HepG2 (cell line): Measurements from ENCODE around the gene ZFAND3. TPM values are rescaled to one million over a fixed set of nuclear protein-coding genes. Genes with fewer than 3 reads are reported as not detected.
A peak's percentile ranks its signal among the peaks of the same experiment; 100 is the strongest.

Source experiments
- AHDC1 ChIP-seq: sonication (generic); formaldehyde crosslinking; IDR thresholded peaks from 2 replicates; pipeline ENCODE4 v1.5.1; 2020; ENCODE audit warnings: mild to moderate bottlenecking, missing genetic modification reagents, borderline replicate concordance
- ATF5 ChIP-seq: sonication (generic); formaldehyde crosslinking; IDR thresholded peaks from 2 replicates; pipeline ENCODE4 v1.4.0; 2020; ENCODE audit warnings: mild to moderate bottlenecking, low read depth, missing genetic modification reagents
- CEBPG ChIP-seq: IDR thresholded peaks from 2 replicates; pipeline ENCODE4 v1.6.1; 2016
- CENPT ChIP-seq: sonication (generic); formaldehyde crosslinking; IDR thresholded peaks from 2 replicates; pipeline ENCODE4 v1.8.0; 2022; ENCODE audit warnings: low read depth, mild to moderate bottlenecking, moderate library complexity, missing genetic modification reagents
- CHD4 ChIP-seq: fragments of 200-600 bp; sonication (generic); IDR thresholded peaks from 2 replicates; pipeline ENCODE4 v1.7.0; 2017; ENCODE audit warnings: mild to moderate bottlenecking, low read length, borderline replicate concordance
- DPF2 ChIP-seq: sonication (generic); formaldehyde crosslinking; IDR thresholded peaks from 2 replicates; pipeline ENCODE4 v1.4.0; 2020; ENCODE audit warnings: mild to moderate bottlenecking, low read depth, missing genetic modification reagents, borderline replicate concordance
- MIXL1 ChIP-seq: IDR thresholded peaks from 2 replicates; pipeline ENCODE4 v1.6.1; 2016
- TEAD3 ChIP-seq: optimal IDR thresholded peaks from 2 replicates; pipeline ENCODE3; 2016; ENCODE audit warnings: borderline replicate concordance
- THAP7 ChIP-seq: sonication (generic); formaldehyde crosslinking; IDR thresholded peaks from 2 replicates; pipeline ENCODE4 v1.8.1; 2023; ENCODE audit warnings: mild to moderate bottlenecking, missing genetic modification reagents
- TSC22D2 ChIP-seq: sonication (generic); formaldehyde crosslinking; IDR thresholded peaks from 2 replicates; pipeline ENCODE4 v1.5.1; 2020; ENCODE audit warnings: missing genetic modification reagents, mild to moderate bottlenecking, borderline replicate concordance
- U2AF2 ChIP-seq: fragments of 200-400 bp; formaldehyde crosslinking; IDR thresholded peaks from 2 replicates; pipeline ENCODE4 v1.6.1; 2017; ENCODE audit warnings: low read depth, mild to moderate bottlenecking, low read length
- ZMYM2 ChIP-seq: sonication (generic); formaldehyde crosslinking; IDR thresholded peaks from 2 replicates; pipeline ENCODE4 v1.8.0; 2022; ENCODE audit warnings: mild to moderate bottlenecking, missing genetic modification reagents
- ZNF580 ChIP-seq: IDR thresholded peaks from 2 replicates; pipeline ENCODE4 v1.6.1; 2016; ENCODE audit warnings: low read depth, borderline replicate concordance
- ZNF605 ChIP-seq: sonication (generic); formaldehyde crosslinking; IDR thresholded peaks from 2 replicates; pipeline ENCODE4 v1.8.0; 2022; ENCODE audit warnings: mild to moderate bottlenecking, missing genetic modification reagents
- ZNF713 ChIP-seq: sonication (generic); formaldehyde crosslinking; IDR thresholded peaks from 2 replicates; pipeline ENCODE4 v1.4.0; 2020; ENCODE audit warnings: mild to moderate bottlenecking, missing genetic modification reagents
- ZZZ3 ChIP-seq: sonication (generic); formaldehyde crosslinking; IDR thresholded peaks from 2 replicates; pipeline ENCODE4 v1.4.0; 2020; ENCODE audit warnings: missing genetic modification reagents, mild to moderate bottlenecking, borderline replicate concordance
- polyA plus RNA-seq, 8 experiments: library from polyadenylated mRNA; depleted of rRNA in 3 of 8; stranded (reverse) in 7 of 8; unstranded in 1 of 8; fragments of >200 nt; fragmentation: Illumina TruSeq in 4 of 8; extraction: Trizol in 4 of 8; gene quantifications; 2 replicates each; pipeline versions ENCODE4 v1.2.1 to v1.2.3, GENCODE V29; 2011 to 2016; ENCODE audit warnings: low read depth in 4 of 8, missing spikeins in 1 of 8, mixed read lengths in 1 of 8; ENCODE audit not compliant: insufficient read depth in 1 of 8
- total RNA-seq, 5 experiments: library from RNA; depleted of rRNA; stranded (reverse); fragments of >200 nt; fragmentation: Illumina TruSeq; extraction: Trizol; gene quantifications; 2 replicates each; pipeline ENCODE4 v1.2.3, GENCODE V29; 2016; ENCODE audit warnings: low read depth in 1 of 5
- TF ChIP-seq, protein P1 (sequence below): sonication (generic); formaldehyde crosslinking; IDR thresholded peaks from 2 replicates; pipeline ENCODE4 v1.4.0; 2020; ENCODE audit warnings: mild to moderate bottlenecking, missing genetic modification reagents
- TF ChIP-seq, protein P2 (sequence below): IDR thresholded peaks from 2 replicates; pipeline ENCODE4 v1.6.1; 2016; ENCODE audit warnings: low read depth, control low read depth

Gene ZFAND3
- total and polyA plus RNA-seq, 2 of the 13 experiments (the other 11 are each of a cell fraction or from before 2014, with no cell fraction given): 16.4 to 17.1 TPM

- peak; percentile 92 for TF ChIP-seq MIXL1 (CRISPR knock-in tag)
- TF ChIP-seq, protein P1, sequence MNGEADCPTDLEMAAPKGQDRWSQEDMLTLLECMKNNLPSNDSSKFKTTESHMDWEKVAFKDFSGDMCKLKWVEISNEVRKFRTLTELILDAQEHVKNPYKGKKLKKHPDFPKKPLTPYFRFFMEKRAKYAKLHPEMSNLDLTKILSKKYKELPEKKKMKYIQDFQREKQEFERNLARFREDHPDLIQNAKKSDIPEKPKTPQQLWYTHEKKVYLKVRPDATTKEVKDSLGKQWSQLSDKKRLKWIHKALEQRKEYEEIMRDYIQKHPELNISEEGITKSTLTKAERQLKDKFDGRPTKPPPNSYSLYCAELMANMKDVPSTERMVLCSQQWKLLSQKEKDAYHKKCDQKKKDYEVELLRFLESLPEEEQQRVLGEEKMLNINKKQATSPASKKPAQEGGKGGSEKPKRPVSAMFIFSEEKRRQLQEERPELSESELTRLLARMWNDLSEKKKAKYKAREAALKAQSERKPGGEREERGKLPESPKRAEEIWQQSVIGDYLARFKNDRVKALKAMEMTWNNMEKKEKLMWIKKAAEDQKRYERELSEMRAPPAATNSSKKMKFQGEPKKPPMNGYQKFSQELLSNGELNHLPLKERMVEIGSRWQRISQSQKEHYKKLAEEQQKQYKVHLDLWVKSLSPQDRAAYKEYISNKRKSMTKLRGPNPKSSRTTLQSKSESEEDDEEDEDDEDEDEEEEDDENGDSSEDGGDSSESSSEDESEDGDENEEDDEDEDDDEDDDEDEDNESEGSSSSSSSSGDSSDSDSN (CRISPR knock-in tag): peak; percentile 51; the same call in 1 of the 2 replicates
- no peak for TF ChIP-seq ZMYM2 (CRISPR knock-in tag)
- TF ChIP-seq AHDC1 (CRISPR knock-in tag): peak; percentile 86
- TF ChIP-seq DPF2 (CRISPR knock-in tag): peak; percentile 48; the same call in 1 of the 2 replicates
- 0 out of 2 replicates have a peak, but pooled peaks have one; percentile 18 for TF ChIP-seq TSC22D2 (CRISPR knock-in tag)
- TF ChIP-seq ZNF713 (CRISPR knock-in tag): no peak
- TF ChIP-seq U2AF2: no peak
- TF ChIP-seq ZNF580 (CRISPR knock-in tag): peak; percentile 78; the same call in 1 of the 2 replicates
- TF ChIP-seq, protein P2, sequence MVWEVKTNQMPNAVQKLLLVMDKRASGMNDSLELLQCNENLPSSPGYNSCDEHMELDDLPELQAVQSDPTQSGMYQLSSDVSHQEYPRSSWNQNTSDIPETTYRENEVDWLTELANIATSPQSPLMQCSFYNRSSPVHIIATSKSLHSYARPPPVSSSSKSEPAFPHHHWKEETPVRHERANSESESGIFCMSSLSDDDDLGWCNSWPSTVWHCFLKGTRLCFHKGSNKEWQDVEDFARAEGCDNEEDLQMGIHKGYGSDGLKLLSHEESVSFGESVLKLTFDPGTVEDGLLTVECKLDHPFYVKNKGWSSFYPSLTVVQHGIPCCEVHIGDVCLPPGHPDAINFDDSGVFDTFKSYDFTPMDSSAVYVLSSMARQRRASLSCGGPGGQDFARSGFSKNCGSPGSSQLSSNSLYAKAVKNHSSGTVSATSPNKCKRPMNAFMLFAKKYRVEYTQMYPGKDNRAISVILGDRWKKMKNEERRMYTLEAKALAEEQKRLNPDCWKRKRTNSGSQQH (CRISPR knock-in tag): 0 out of 2 replicates have a peak, but pooled peaks have one; percentile 45
- TF ChIP-seq CHD4: peak; percentile 37; the same call in 1 of the 2 replicates
- no peak for TF ChIP-seq THAP7 (CRISPR knock-in tag)
- TF ChIP-seq TEAD3 (CRISPR knock-in tag): peak; percentile 85
- TF ChIP-seq ZNF605 (CRISPR knock-in tag): peak; percentile 84
- no peak for TF ChIP-seq CENPT (CRISPR knock-in tag)
- no peak for TF ChIP-seq ZZZ3 (CRISPR knock-in tag)
- peak; percentile 53; the same call in 1 of the 2 replicates for TF ChIP-seq CEBPG (CRISPR knock-in tag)
- TF ChIP-seq ATF5 (CRISPR knock-in tag): no peak
Measured at GRCh38 chr6:37799263-37799644, 20.3 kb upstream of the ZFAND3 start (continued).
